Stimulated activated memory B cell treated with anti-CD40 and anti-IgM and Interleukin-4, amounts not matched to agents 10 μg/mL and 1 μg/mL and 100 μg/mL, for 72 hours (primary cell): ENCODE results near the gene NPTX2.

Experiments
- ATAC-seq: fragments of 150-1000 bp; cut with Tn5 transposase; 2 replicates; pipeline ENCODE4 v1.10.0; 2021
- H3K27ac Mint-ChIP-seq: one replicate; pipeline ENCODE4 v1.8.0; 2022; ENCODE audit warnings: mild to moderate bottlenecking, mixed read lengths
- H3K27me3 Mint-ChIP-seq: one replicate; pipeline ENCODE4 v1.8.0; 2022; ENCODE audit warnings: mixed read lengths
- H3K36me3 Mint-ChIP-seq: one replicate; pipeline ENCODE4 v1.8.0; 2022; ENCODE audit warnings: mixed read lengths
- H3K4me1 Mint-ChIP-seq: one replicate; pipeline ENCODE4 v1.8.0; 2022; ENCODE audit warnings: mixed read lengths
- H3K4me3 Mint-ChIP-seq: one replicate; pipeline ENCODE4 v1.8.0; 2022; ENCODE audit warnings: mild to moderate bottlenecking, moderate library complexity, mixed read lengths
- H3K9me3 Mint-ChIP-seq: one replicate; pipeline ENCODE4 v1.8.0; 2022; ENCODE audit warnings: mixed read lengths

Gene NPTX2

GRCh38 chr7:98629001-98629431 lies 11.9 kb downstream of the NPTX2 start:
- no peaks in the 10 kb centered on the region for H3K4me1 Mint-ChIP-seq
- no peak overlapping the region for H3K27ac Mint-ChIP-seq
- ATAC-seq, result no peak
- H3K36me3 Mint-ChIP-seq, result no peaks in the 10 kb centered on the region
- H3K27me3 Mint-ChIP-seq, result peaks cover 49% of the 10 kb centered on the region
- no peak overlapping the region for H3K4me3 Mint-ChIP-seq
- H3K9me3 Mint-ChIP-seq, result peaks cover 11% of the 10 kb centered on the region

DNA sequence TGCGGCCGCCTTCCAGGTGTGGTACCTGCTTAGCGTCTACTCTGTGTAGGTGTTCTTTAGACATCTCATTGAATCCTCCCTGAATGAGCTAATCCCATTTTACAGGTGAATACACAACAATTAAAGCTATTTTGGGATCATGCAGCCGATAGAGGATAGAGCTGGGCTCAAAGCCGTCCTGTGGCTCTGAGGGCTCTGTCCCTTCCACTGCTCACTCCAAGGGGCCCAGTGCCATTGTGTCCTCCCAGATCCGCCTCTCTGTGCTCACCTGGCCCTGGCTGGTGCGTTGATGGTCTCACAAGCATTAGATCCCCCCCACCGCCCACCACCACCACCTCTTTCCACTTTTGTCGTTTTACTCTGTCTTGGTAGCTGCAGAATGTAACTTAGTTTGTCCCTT lies 13.1 kb downstream of the NPTX2 start:
- Mint-ChIP-seq H3K9me3 (peaks cover 13% of the 10 kb centered on the region), H3K36me3 (no peaks in the 10 kb centered on the region), H3K27ac (no peak overlapping the region), H3K4me1 (no peaks in the 10 kb centered on the region), H3K4me3 (no peak overlapping the region), H3K27me3 (peaks cover 40% of the 10 kb centered on the region)
- no peak for ATAC-seq

DNA sequence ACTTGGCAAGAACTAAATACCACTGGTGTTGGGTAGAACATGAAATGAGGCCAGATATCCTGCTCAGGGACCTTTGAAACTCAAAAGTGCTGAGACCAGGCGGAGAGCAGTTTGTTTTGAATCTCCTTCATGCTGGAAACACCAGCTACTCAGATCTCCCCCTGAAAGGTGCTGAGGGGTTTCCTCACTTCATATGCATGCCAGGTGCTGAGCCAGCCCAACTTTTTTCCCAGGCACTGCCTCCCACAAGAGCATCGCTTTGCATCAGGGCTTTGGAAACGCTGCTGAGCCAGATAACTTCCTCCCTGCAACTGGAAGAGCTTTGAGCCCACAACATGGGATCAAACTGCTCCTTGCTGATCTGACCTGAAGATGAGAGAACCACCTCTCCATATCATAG lies 13.7 kb downstream of the NPTX2 start:
- no peak overlapping the region for H3K4me3 Mint-ChIP-seq
- H3K27me3 Mint-ChIP-seq, result peaks cover 40% of the 10 kb centered on the region
- H3K4me1 Mint-ChIP-seq, result no peaks in the 10 kb centered on the region
- no peaks in the 10 kb centered on the region for H3K36me3 Mint-ChIP-seq
- H3K9me3 Mint-ChIP-seq, result peaks cover 13% of the 10 kb centered on the region
- no peak for ATAC-seq
- no peak overlapping the region for H3K27ac Mint-ChIP-seq

- no peak for ATAC-seq
- H3K4me3 Mint-ChIP-seq, result no peak overlapping the region
- H3K4me1 Mint-ChIP-seq, result peaks cover 10% of the 10 kb centered on the region
- no peak overlapping the region for H3K27ac Mint-ChIP-seq
- H3K36me3 Mint-ChIP-seq, result no peaks in the 10 kb centered on the region
- H3K9me3 Mint-ChIP-seq, result peaks cover 14% of the 10 kb centered on the region
- peaks cover 8% of the 10 kb centered on the region for H3K27me3 Mint-ChIP-seq
These were observed 21.8 kb downstream of the NPTX2 start for GRCh38 chr7:98638853-98639252.

GRCh38 chr7:98640375-98640774 lies 23.3 kb downstream of the NPTX2 start:
- H3K36me3 Mint-ChIP-seq, result no peaks in the 10 kb centered on the region
- peaks cover 10% of the 10 kb centered on the region for H3K4me1 Mint-ChIP-seq
- H3K9me3 Mint-ChIP-seq, result peaks cover 11% of the 10 kb centered on the region
- ATAC-seq, result no peak
- no peak overlapping the region for H3K4me3 Mint-ChIP-seq
- peaks cover 17% of the 10 kb centered on the region for H3K27me3 Mint-ChIP-seq
- no peak overlapping the region for H3K27ac Mint-ChIP-seq

DNA sequence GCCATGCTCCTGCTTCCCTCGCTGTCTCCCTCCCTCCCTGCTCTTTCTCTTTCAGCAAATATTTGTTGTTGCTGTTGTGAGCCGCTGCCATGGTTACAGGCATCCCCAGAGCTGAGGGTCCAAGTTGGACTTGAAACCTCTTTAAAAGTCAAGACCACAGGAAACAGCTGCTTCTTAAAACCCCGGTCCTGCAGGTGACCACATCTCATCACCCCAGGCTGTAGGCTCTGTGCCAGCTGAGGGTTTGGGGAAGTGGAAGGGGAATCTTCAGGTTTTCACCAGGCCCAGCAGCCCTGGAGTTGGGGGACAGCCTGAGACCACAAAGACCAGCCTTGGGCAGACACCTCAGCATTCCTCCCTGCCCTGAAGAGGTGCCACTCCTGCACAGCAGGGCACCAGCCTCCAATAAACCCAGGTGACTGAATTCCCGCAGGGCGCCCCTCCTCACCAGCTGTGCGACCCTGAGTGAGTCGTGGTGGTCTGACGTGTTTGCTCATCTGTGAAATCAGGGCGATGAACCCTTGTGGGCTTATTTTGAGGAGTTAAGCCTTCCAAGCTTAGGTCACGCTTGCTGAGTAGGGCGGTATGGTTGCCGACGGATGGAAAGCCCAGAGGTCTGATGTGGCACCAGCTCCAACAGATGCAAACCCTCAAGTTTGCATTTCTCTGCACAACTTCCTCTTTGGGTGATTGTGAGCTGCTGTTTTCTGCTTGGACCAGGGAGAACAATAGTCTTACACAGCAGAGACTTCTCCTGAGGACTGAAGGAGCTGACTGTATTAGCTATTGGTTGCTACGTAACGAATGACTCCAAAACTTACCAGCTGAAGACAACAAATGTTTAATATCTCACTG lies 24.8 kb downstream of the NPTX2 start:
- H3K36me3 Mint-ChIP-seq, result no peaks in the 10 kb centered on the region
- peak; percentile 87 for ATAC-seq
- peak overlapping the region; percentile 77 for H3K27ac Mint-ChIP-seq
- H3K9me3 Mint-ChIP-seq, result peaks cover 9% of the 10 kb centered on the region
- peaks cover 10% of the 10 kb centered on the region for H3K4me1 Mint-ChIP-seq
- peaks cover 27% of the 10 kb centered on the region for H3K27me3 Mint-ChIP-seq
- peak overlapping the region; percentile 34 for H3K4me3 Mint-ChIP-seq

GRCh38 chr7:98643236-98643985 lies 26.3 kb downstream of the NPTX2 start:
- no peak overlapping the region for H3K27ac Mint-ChIP-seq
- H3K27me3 Mint-ChIP-seq, result peaks cover 38% of the 10 kb centered on the region
- no peaks in the 10 kb centered on the region for H3K36me3 Mint-ChIP-seq
- H3K4me1 Mint-ChIP-seq, result peaks cover 10% of the 10 kb centered on the region
- no peak for ATAC-seq
- H3K9me3 Mint-ChIP-seq, result peaks cover 7% of the 10 kb centered on the region
- H3K4me3 Mint-ChIP-seq, result no peak overlapping the region

DNA sequence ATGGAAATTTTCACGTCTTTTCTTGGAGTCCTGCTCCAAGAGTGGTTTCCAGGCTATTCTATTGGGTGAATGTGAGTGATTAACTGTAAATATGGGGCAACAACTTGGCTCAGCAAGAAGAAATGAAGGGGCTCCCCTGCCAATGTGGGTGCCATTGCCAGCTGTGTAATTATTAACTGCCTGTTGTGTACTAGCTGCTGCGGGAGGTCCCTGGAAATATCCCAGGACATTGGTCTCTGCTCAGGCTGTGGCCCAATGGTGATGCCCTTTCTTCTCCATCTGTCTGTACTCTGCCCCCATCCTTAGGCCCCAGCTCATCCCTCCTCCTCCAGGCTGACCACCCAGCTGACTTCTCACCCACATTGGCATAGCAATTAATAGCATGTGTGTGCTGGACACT lies 29.4 kb downstream of the NPTX2 start:
- H3K4me1 Mint-ChIP-seq, result peaks cover 10% of the 10 kb centered on the region
- H3K9me3 Mint-ChIP-seq, result peaks cover 5% of the 10 kb centered on the region
- H3K27me3 Mint-ChIP-seq, result peaks cover 58% of the 10 kb centered on the region
- no peak overlapping the region for H3K27ac Mint-ChIP-seq
- no peak for ATAC-seq
- no peak overlapping the region for H3K4me3 Mint-ChIP-seq
- no peaks in the 10 kb centered on the region for H3K36me3 Mint-ChIP-seq

DNA sequence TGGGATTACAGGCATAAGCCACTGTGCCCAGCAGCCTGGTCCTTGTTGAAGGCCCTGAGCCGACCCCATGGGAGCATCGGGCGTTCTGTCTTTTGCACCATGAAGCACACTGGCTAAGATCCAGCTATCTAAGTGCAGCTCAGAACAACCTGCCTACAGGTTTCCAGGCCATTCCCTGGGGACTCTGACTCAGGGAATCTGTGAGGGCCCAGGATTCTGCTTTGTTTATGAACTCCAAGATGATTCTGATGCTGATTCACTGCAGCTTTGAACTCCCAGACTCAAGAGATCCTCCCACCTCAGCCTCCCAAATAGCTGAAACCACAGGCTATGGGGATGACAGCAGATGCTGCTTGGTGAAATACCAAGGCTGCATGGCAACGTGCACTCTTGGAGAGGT lies 30.2 kb downstream of the NPTX2 start:
- no peak for ATAC-seq
- H3K9me3 Mint-ChIP-seq, result peaks cover 5% of the 10 kb centered on the region

GRCh38 chr7:98651760-98652159 lies 34.7 kb downstream of the NPTX2 start:
- no peak overlapping the region for H3K27ac Mint-ChIP-seq
- no peak overlapping the region for H3K4me3 Mint-ChIP-seq
- no peaks in the 10 kb centered on the region for H3K4me1 Mint-ChIP-seq
- no peaks in the 10 kb centered on the region for H3K36me3 Mint-ChIP-seq
- peaks cover 32% of the 10 kb centered on the region for H3K27me3 Mint-ChIP-seq
- H3K9me3 Mint-ChIP-seq, result peaks cover 5% of the 10 kb centered on the region
- ATAC-seq, result peak; percentile 31

More for the DNA sequence above, 30.2 kb downstream of the NPTX2 start:
- Mint-ChIP-seq H3K27ac (no peak overlapping the region), H3K4me3 (no peak overlapping the region), H3K36me3 (no peaks in the 10 kb centered on the region), H3K4me1 (peaks cover 5% of the 10 kb centered on the region), H3K27me3 (peaks cover 58% of the 10 kb centered on the region)

GRCh38 chr7:98653601-98654310 lies 36.7 kb downstream of the NPTX2 start:
- Mint-ChIP-seq H3K4me1 (no peaks in the 10 kb centered on the region), H3K27ac (no peak overlapping the region), H3K4me3 (no peak overlapping the region), H3K9me3 (peaks cover 5% of the 10 kb centered on the region), H3K27me3 (peaks cover 21% of the 10 kb centered on the region), H3K36me3 (no peaks in the 10 kb centered on the region)
- no peak for ATAC-seq

DNA sequence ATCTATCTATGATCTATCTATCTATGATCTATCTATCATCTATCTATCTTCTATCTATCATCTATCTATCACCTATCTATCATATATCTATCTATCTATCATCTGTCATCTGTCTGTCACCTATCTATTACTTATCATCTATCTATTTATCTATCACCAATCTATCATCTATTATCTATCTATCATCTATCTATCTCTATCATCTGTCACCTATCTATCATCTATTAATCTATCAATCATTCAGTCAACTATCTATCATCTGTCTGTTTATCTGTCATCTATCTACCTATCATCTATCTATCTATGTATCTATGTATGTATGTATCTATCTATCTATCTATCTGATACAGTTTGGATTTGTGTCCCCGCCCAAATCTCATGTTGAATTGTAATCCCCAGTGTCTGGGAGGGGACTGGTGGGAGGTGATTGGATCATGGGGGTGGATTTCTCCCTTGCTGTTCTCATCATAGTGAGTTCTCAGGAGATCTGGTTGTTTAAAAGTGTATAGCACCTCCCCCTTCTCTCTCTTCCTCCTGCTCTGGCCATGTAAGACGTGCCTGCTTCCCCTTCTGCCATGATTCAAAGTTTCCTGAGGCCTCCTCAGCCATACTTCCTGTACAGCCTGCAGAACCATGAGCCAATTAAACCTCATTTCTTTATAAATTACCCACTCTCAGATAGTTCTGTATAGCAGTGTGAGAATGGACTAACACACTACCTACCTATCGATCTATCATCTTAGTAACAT lies 37.6 kb downstream of the NPTX2 start:
- Mint-ChIP-seq H3K36me3 (no peaks in the 10 kb centered on the region), H3K4me1 (no peaks in the 10 kb centered on the region), H3K9me3 (peaks cover under 1% of the 10 kb centered on the region), H3K27ac (no peak overlapping the region), H3K27me3 (peaks cover 13% of the 10 kb centered on the region), H3K4me3 (no peak overlapping the region)
- no peak for ATAC-seq

- H3K9me3 Mint-ChIP-seq, result no peaks in the 10 kb centered on the region
- peaks cover 4% of the 10 kb centered on the region for H3K27me3 Mint-ChIP-seq
- no peak overlapping the region for H3K4me3 Mint-ChIP-seq
- H3K36me3 Mint-ChIP-seq, result no peaks in the 10 kb centered on the region
- no peak overlapping the region for H3K27ac Mint-ChIP-seq
- H3K4me1 Mint-ChIP-seq, result no peaks in the 10 kb centered on the region
- no peak for ATAC-seq
These were observed 38.5 kb downstream of the NPTX2 start for GRCh38 chr7:98655611-98656010.

DNA sequence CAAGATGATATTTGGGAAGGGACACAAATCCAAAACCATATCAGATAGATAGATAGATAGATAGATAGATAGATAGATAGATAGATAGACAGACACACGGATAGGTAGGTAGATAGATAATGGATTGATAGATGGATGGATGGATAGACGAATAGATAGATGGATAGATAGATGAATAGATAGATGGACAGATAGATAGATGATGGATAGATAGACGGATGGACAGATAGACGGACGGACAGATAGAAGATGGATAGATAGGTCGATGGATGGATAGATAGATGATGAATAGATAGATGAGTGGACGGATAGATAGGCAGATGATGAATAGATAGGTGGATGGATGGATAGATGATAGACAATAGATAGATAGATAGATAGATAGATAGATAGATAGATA lies 39.8 kb downstream of the NPTX2 start:
- H3K27me3 Mint-ChIP-seq, result no peaks in the 10 kb centered on the region
- no peak overlapping the region for H3K27ac Mint-ChIP-seq
- H3K4me3 Mint-ChIP-seq, result no peak overlapping the region
- ATAC-seq, result no peak
- H3K4me1 Mint-ChIP-seq, result no peaks in the 10 kb centered on the region
- no peaks in the 10 kb centered on the region for H3K36me3 Mint-ChIP-seq
- H3K9me3 Mint-ChIP-seq, result no peaks in the 10 kb centered on the region

DNA sequence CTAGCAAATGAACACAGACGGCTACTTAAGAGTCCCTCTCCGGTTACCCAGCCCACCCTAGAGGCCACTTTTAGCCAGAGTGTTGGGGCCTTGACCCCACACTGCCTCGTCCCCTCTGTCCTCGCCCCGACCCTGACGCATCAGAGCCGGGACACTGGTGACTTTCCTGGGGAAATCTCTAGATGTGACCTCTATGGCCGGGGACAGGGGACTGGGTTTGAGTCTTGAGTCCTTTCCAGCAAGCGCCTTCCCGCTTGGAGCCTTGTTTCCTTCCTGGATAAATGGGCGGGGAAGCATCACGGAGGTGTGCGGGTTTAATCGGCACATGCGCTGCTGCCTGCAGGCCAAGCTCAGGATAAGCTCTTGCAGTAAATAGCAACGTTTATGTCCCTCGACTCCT lies 40.7 kb downstream of the NPTX2 start:
- no peaks in the 10 kb centered on the region for H3K36me3 Mint-ChIP-seq
- no peaks in the 10 kb centered on the region for H3K27me3 Mint-ChIP-seq
- H3K4me3 Mint-ChIP-seq, result no peak overlapping the region
- no peaks in the 10 kb centered on the region for H3K4me1 Mint-ChIP-seq
- no peak for ATAC-seq
- no peaks in the 10 kb centered on the region for H3K9me3 Mint-ChIP-seq
- no peak overlapping the region for H3K27ac Mint-ChIP-seq
